ENCODE results near the gene CHRD.

Gene CHRD

DNA sequence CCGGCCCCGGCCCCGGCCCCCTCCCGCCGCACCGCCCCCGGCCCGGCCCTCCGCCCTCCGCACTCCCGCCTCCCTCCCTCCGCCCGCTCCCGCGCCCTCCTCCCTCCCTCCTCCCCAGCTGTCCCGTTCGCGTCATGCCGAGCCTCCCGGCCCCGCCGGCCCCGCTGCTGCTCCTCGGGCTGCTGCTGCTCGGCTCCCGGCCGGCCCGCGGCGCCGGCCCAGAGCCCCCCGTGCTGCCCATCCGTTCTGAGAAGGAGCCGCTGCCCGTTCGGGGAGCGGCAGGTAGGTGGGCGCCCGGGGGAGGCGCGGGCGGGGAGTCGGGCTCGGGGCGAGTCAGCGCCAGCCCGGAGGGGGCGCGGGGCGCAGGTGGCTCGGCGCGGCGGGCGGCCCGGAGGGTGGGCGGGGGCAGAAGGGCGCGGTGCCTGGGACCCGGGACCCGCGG lies 352 bp downstream of the CHRD start:
- TF ChIP-seq, protein P1, sequence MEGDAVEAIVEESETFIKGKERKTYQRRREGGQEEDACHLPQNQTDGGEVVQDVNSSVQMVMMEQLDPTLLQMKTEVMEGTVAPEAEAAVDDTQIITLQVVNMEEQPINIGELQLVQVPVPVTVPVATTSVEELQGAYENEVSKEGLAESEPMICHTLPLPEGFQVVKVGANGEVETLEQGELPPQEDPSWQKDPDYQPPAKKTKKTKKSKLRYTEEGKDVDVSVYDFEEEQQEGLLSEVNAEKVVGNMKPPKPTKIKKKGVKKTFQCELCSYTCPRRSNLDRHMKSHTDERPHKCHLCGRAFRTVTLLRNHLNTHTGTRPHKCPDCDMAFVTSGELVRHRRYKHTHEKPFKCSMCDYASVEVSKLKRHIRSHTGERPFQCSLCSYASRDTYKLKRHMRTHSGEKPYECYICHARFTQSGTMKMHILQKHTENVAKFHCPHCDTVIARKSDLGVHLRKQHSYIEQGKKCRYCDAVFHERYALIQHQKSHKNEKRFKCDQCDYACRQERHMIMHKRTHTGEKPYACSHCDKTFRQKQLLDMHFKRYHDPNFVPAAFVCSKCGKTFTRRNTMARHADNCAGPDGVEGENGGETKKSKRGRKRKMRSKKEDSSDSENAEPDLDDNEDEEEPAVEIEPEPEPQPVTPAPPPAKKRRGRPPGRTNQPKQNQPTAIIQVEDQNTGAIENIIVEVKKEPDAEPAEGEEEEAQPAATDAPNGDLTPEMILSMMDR (conservative IDR thresholded peaks at IDR 0.05; ENCODE audit: low read depth, low read length), result no peak
- H3K4me3 ChIP-seq (ENCODE audit: low read depth, low read length), result no peak overlapping the region
- no peak for DNase-seq (ENCODE audit: low read depth)

DNA sequence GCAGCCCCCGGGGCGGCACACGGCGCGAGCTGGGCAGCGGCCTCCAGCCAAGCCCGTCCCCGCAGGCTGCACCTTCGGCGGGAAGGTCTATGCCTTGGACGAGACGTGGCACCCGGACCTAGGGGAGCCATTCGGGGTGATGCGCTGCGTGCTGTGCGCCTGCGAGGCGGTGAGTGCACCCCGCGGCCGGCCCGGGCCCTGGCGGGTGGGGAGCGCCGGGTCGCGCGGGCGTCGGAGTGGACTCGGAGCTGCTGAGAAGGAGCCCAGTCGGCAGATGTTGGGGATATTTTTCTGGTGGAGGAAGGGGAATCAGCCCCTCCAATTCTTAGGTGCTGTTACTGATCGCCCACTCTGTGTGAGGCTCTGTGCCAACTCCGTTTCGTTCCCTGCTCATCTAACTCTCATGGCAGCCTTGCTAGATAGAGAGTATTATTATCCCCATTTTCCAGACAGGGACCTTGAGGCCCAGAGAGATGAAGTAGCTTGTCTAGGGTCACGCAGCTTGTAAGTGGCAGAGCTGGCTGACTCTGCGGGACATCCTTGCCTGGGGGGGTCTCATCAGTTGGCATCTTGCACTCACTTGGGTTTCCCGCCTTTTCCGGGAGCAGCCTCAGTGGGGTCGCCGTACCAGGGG lies 890 bp downstream of the CHRD start:
- TF ChIP-seq, protein P1 (conservative IDR thresholded peaks at IDR 0.05; ENCODE audit: low read depth, low read length), result no peak

DNA sequence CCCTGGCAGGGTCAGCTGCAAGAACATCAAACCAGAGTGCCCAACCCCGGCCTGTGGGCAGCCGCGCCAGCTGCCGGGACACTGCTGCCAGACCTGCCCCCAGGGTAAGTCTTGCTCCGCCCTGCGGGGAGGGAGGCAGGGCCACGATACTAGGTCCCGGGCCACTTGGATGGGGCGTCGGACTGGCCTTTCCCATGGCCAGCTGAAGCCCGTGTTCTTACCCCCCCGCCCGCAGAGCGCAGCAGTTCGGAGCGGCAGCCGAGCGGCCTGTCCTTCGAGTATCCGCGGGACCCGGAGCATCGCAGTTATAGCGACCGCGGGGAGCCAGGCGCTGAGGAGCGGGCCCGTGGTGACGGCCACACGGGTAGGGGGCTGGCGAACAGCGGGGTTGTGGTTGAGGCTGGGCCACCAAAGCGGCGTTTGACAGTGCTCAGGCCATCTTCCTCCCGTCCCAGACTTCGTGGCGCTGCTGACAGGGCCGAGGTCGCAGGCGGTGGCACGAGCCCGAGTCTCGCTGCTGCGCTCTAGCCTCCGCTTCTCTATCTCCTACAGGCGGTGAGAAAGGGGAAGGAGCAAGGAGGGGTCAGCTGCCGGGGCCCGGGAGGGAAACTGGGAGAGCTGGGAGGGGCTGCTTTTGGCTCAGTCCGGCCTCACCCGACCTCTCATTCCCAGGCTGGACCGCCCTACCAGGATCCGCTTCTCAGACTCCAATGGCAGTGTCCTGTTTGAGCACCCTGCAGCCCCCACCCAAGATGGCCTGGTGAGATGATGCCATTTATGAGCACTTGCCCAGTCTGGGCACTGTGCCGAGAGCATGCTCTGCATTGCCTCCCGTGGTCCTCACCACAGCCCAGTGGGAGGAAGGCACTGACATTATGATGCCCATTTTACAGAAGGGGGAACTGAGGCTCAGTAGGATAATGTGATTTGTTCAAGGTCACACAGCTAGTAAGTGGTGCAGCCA lies 1.7 kb downstream of the CHRD start:
- no peak overlapping the region for H3K4me3 ChIP-seq (ENCODE audit: low read depth, low read length)
- DNase-seq (ENCODE audit: low read depth), result no peak
- TF ChIP-seq, protein P1 (conservative IDR thresholded peaks at IDR 0.05; ENCODE audit: low read depth, low read length), result no peak

More for the DNA sequence above, 890 bp downstream of the CHRD start:
- no peak overlapping the region for H3K4me3 ChIP-seq (ENCODE audit: low read depth, low read length)
- DNase-seq (ENCODE audit: low read depth), result no peak

DNA sequence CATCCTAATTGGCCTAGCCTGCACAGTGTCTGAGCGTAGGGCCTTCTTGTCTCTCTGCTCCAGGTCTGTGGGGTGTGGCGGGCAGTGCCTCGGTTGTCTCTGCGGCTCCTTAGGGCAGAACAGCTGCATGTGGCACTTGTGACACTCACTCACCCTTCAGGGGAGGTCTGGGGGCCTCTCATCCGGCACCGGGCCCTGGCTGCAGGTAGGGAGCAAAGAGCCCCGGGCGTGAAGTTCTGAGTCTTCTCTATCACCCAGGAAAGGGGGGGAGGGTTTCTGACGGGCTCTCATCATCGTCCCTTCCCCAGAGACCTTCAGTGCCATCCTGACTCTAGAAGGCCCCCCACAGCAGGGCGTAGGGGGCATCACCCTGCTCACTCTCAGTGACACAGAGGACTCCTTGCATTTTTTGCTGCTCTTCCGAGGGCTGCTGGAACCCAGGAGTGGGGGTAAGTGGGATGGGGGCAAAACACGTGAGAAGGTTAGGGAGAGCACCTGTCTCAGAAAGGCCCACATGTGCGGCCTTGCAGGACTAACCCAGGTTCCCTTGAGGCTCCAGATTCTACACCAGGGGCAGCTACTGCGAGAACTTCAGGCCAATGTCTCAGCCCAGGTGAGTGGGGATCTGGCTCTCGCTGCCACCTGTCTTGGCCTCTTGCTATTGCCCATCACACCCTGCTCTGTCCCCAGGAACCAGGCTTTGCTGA lies 2.6 kb downstream of the CHRD start:
- TF ChIP-seq, protein P1 (conservative IDR thresholded peaks at IDR 0.05; ENCODE audit: low read depth, low read length), result no peak
- no peak for DNase-seq (ENCODE audit: low read depth)
- H3K4me3 ChIP-seq (ENCODE audit: low read depth, low read length), result no peak overlapping the region

DNA sequence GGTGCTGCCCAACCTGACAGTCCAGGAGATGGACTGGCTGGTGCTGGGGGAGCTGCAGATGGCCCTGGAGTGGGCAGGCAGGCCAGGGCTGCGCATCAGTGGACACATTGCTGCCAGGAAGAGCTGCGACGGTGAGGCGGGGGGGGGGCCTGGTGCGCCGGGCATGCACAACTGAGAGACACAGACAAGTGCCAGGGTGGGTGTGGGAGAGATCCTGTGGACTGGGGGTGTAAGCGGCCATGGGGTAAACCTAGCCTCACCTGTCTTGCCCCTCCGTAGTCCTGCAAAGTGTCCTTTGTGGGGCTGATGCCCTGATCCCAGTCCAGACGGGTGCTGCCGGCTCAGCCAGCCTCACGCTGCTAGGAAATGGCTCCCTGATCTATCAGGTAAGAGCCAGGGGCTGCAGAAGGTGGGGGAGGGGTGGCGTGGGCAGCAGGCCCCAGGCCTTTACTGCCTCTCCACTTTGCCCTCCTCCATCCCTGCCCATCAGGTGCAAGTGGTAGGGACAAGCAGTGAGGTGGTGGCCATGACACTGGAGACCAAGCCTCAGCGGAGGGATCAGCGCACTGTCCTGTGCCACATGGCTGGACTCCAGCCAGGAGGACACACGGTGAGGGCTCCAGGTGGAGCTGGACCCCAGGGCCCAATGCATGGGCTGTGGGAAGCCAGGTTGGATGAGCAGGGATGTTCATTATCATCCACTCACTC lies 3.3 kb downstream of the CHRD start:
- DNase-seq (ENCODE audit: low read depth), result no peak
- H3K4me3 ChIP-seq (ENCODE audit: low read depth, low read length), result no peak overlapping the region
- TF ChIP-seq, protein P1 (conservative IDR thresholded peaks at IDR 0.05; ENCODE audit: low read depth, low read length), result no peak

DNA sequence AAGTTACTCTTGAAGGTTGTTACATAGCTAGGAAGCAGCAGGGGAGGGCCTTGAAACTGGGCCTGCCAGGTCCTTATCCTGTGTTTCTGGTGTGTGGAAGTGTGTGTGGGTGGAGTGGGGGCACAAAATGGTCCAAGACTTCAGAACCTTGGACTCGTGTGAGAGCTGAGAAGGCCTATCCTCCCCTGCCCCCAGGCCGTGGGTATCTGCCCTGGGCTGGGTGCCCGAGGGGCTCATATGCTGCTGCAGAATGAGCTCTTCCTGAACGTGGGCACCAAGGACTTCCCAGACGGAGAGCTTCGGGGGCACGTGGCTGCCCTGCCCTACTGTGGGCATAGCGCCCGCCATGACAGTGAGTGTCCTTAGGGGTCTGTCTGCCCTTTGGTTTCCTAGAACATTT lies 4.5 kb downstream of the CHRD start:
- TF ChIP-seq, protein P1 (conservative IDR thresholded peaks at IDR 0.05; ENCODE audit: low read depth, low read length), result no peak
- no peak for DNase-seq (ENCODE audit: low read depth)
- no peak overlapping the region for H3K4me3 ChIP-seq (ENCODE audit: low read depth, low read length)

Measured in choroid plexus epithelial cell (primary cell).